Smooth muscle cell (in vitro differentiated cells): ENCODE results near the gene TCF3. TPM values are rescaled to one million over a fixed set of nuclear protein-coding genes. Genes with fewer than 3 reads are reported as not detected.
A peak's percentile ranks its signal among the peaks of the same experiment; 100 is the strongest.

Source experiments
- DNase-seq: peaks from one replicate; lab custom pipeline; 2025; ENCODE audit not compliant: unreplicated experiment; lab: John Stamatoyannopoulos, UW
- H2AFZ ChIP-seq: fragments of 200-600 bp; sonication (generic); 2 replicates; pipeline ENCODE4 v1.6.0; 2016; ENCODE audit warnings: antibody characterized with exemption, low read depth, mild to moderate bottlenecking
- H3F3A ChIP-seq: fragments of 200-600 bp; sonication (generic); 2 replicates; pipeline ENCODE4 v1.6.0; 2017; ENCODE audit warnings: antibody characterized with exemption, low read depth
- H3K27ac ChIP-seq: fragments of 200-600 bp; sonication (generic); 2 replicates; pipeline ENCODE4 v1.5.1; 2016; ENCODE audit warnings: low read depth, mild to moderate bottlenecking
- H3K27me3 ChIP-seq: fragments of 200-600 bp; sonication (generic); 2 replicates; pipeline ENCODE4 v1.6.1; 2016; ENCODE audit warnings: low read depth, mild to moderate bottlenecking
- H3K36me3 ChIP-seq: fragments of 200-600 bp; sonication (generic); 2 replicates; pipeline ENCODE4 v1.5.1; 2016; ENCODE audit warnings: low read depth
- H3K4me1 ChIP-seq: fragments of 200-600 bp; sonication (generic); 2 replicates; pipeline ENCODE4 v1.5.1; 2016; ENCODE audit warnings: low read depth
- H3K4me2 ChIP-seq: fragments of 200-600 bp; sonication (generic); 2 replicates; pipeline ENCODE4 v1.6.0; 2016; ENCODE audit warnings: mild to moderate bottlenecking
- H3K4me3 ChIP-seq: fragments of 200-600 bp; sonication (generic); 2 replicates; pipeline ENCODE4 v1.5.1; 2016; ENCODE audit warnings: mild to moderate bottlenecking
- H3K79me2 ChIP-seq: fragments of 200-600 bp; sonication (generic); 2 replicates; pipeline ENCODE4 v1.6.0; 2016; ENCODE audit warnings: low read depth, mild to moderate bottlenecking
- H3K9ac ChIP-seq: fragments of 200-600 bp; sonication (generic); 2 replicates; pipeline ENCODE4 v1.6.0; 2016; ENCODE audit warnings: low read depth
- H3K9me3 ChIP-seq: fragments of 200-600 bp; sonication (generic); replicated peaks from 2 replicates; pipeline ENCODE4 v1.5.1; 2016; ENCODE audit warnings: low read depth
- H4K20me1 ChIP-seq: fragments of 200-600 bp; sonication (generic); 2 replicates; pipeline ENCODE4 v1.6.0; 2016; ENCODE audit warnings: low read depth
- WGBS: methylation state at CpG from one replicate; pipeline ENCODE4 v1.1.7; 2016; ENCODE audit warnings: low lambda C conversion rate; 5-methylcytosine and 5-hydroxymethylcytosine counted together
- polyA plus RNA-seq: library from polyadenylated mRNA; unstranded; fragments of >200 nt; fragmentation: Nextera tagmentation; extraction: Ambion mirVana; gene quantifications from 2 replicates; pipeline ENCODE4 v1.2.1, GENCODE V29; 2016
- total RNA-seq: library from RNA; depleted of rRNA; stranded (reverse); fragments of >200 nt; gene quantifications from 2 replicates; pipeline ENCODE4 v1.2.3, GENCODE V29; 2014
- TF ChIP-seq, protein P1 (sequence below): fragments of 200-600 bp; sonication (generic); IDR thresholded peaks from 2 replicates; pipeline ENCODE4 v1.5.1; 2017; ENCODE audit warnings: borderline replicate concordance, mild to moderate bottlenecking, antibody characterized with exemption; ENCODE audit not compliant: insufficient read depth, poor library complexity, severe bottlenecking

The TCF3 gene
- total and polyA plus RNA-seq, 2 experiments from 2014 or later: 89.0 to 150 TPM

GRCh38 chr19:1653300-1653628 lies 849 bp upstream of the TCF3 start:
- peak overlapping the region; percentile 62 for H3K4me3 ChIP-seq
- H3K36me3 ChIP-seq: no peaks in the 10 kb centered on the region
- H2AFZ ChIP-seq: peak overlapping the region; percentile 98
- peak overlapping the region; percentile 88 for H3K9ac ChIP-seq
- H3K4me2 ChIP-seq: peak overlapping the region; percentile 89
- no peaks in the 10 kb centered on the region for H3K9me3 ChIP-seq
- H3K79me2 ChIP-seq: peaks cover 38% of the 10 kb centered on the region
- TF ChIP-seq, protein P1, sequence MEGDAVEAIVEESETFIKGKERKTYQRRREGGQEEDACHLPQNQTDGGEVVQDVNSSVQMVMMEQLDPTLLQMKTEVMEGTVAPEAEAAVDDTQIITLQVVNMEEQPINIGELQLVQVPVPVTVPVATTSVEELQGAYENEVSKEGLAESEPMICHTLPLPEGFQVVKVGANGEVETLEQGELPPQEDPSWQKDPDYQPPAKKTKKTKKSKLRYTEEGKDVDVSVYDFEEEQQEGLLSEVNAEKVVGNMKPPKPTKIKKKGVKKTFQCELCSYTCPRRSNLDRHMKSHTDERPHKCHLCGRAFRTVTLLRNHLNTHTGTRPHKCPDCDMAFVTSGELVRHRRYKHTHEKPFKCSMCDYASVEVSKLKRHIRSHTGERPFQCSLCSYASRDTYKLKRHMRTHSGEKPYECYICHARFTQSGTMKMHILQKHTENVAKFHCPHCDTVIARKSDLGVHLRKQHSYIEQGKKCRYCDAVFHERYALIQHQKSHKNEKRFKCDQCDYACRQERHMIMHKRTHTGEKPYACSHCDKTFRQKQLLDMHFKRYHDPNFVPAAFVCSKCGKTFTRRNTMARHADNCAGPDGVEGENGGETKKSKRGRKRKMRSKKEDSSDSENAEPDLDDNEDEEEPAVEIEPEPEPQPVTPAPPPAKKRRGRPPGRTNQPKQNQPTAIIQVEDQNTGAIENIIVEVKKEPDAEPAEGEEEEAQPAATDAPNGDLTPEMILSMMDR: no peak
- WGBS: 32% methylated on average over 18 of the region's 18 CpGs
- peak overlapping the region; percentile 96 for H3K27ac ChIP-seq
- no peaks in the 10 kb centered on the region for H3F3A ChIP-seq
- H3K27me3 ChIP-seq: no peaks in the 10 kb centered on the region
- no peak for DNase-seq
- peaks cover 32% of the 10 kb centered on the region for H4K20me1 ChIP-seq
- peaks cover 6% of the 10 kb centered on the region for H3K4me1 ChIP-seq

GRCh38 chr19:1651568-1652291 lies 685 bp downstream of the TCF3 start:
- Histone ChIP-seq H4K20me1 (peaks cover 48% of the 10 kb centered on the region), H3K9me3 (no peaks in the 10 kb centered on the region)
- DNase-seq: peak; percentile 38

DNA sequence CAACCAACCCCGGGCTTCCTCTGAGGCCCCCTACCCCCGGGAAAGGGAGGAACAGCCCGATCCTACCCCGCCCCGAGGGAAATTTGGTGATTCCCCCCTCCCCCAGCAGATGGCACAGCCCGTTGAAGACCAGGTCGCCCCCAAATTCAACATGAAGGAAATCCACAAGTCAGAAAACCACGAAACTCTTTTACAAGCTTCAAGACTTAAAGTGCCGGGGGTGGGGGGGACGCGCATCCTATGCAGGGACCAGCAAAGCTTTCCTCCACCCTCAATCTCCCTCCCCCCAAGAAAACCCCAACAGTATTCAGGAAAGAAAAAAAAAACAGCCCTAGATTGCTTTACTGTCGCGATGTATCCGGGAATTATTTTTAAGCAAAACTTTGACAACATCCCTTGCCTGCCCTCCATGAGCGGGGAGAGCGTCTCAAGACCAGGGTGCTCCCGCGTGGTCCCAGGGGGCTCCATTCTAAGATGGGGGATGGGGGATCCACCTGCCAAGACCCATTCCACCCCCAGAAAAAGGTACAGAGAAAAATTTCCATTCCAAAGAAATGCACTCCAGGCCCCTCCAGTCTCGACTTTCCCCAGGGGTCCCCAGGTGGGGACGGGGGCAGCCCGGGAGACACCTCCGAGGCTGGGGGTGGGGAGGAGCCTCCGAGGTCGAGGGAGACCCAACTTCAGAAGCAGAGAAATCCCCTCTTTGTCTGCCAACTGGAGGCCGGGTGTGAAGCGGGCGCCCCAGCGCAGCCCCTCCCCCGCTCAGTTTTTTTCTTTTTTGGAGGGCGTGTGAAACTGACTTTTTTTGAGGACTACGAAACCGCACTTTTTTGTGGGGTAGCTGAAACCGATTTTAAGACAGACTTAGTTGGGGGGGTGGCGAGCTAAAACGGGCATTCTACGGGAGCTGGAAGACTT lies 1.5 kb downstream of the TCF3 start:
- H3K27ac ChIP-seq: peak overlapping the region; percentile 13
- peak overlapping the region; percentile 100 for H3K4me2 ChIP-seq
- peaks cover 51% of the 10 kb centered on the region for H3K79me2 ChIP-seq
- H3K9me3 ChIP-seq: no peaks in the 10 kb centered on the region
- H3K27me3 ChIP-seq: no peaks in the 10 kb centered on the region
- peaks cover 56% of the 10 kb centered on the region for H4K20me1 ChIP-seq
- 8% methylated on average over 36 of the region's 36 CpGs for WGBS
- DNase-seq: no peak
- peaks cover 6% of the 10 kb centered on the region for H3K4me1 ChIP-seq
- no peak overlapping the region for H2AFZ ChIP-seq
- no peaks in the 10 kb centered on the region for H3K36me3 ChIP-seq
- H3K4me3 ChIP-seq: peak overlapping the region; percentile 95
- H3F3A ChIP-seq: no peaks in the 10 kb centered on the region
- H3K9ac ChIP-seq: peak overlapping the region; percentile 58
- TF ChIP-seq, protein P1: no peak

More at GRCh38 chr19:1651568-1652291, 685 bp downstream of the TCF3 start:
- peak overlapping the region; percentile 13 for H3K27ac ChIP-seq
- no peaks in the 10 kb centered on the region for H3K27me3 ChIP-seq
- peak overlapping the region; percentile 69 for H2AFZ ChIP-seq
- TF ChIP-seq, protein P1: no peak
- H3K9ac ChIP-seq: peak overlapping the region; percentile 58
- WGBS: 0% methylated on average over 10 of the region's 101 CpGs
- H3F3A ChIP-seq: no peaks in the 10 kb centered on the region
- H3K4me3 ChIP-seq: peak overlapping the region; percentile 95
- H3K4me2 ChIP-seq: peak overlapping the region; percentile 100
- peaks cover 6% of the 10 kb centered on the region for H3K4me1 ChIP-seq
- peaks cover 51% of the 10 kb centered on the region for H3K79me2 ChIP-seq
- H3K36me3 ChIP-seq: no peaks in the 10 kb centered on the region
